Sciatic nerve (tissue), 2 donors: ENCODE data around the gene MORF4L1. TPM values are rescaled to one million over a fixed set of nuclear protein-coding genes. Genes with fewer than 3 reads are reported as not detected.
"Not testable (repeated sequence)": the region's sequence is repeated elsewhere in the genome, so short reads cannot be mapped to it uniquely, and the experiment has no call there.

Experiments
- ATAC-seq: fragments of 200-7000 bp; cut with Tn5 transposase; one replicate; pipeline ENCODE4 v1.9.1; 2020; ENCODE audit warnings: mild to moderate bottlenecking, moderate library complexity
- DNase-seq: peaks from one replicate; pipeline ENCODE4 v3.0.0-alpha.2; 2020; ENCODE audit warnings: low spot score
- intact Hi-C: fragments of 100-400 bp; cut with DNase I; formaldehyde crosslinking; loops from one replicate; pipeline ENCODE4 v1.14.2; 2022
- total RNA-seq: library from RNA; stranded (reverse); fragmentation: NEBNext Ultra II Directional; extraction: Animal tissue kit (Norgen Biotek cat#: 25700); gene quantifications from one replicate; pipeline ENCODE4 v1.2.1, GENCODE V29; 2021
- donor health status: DM: no; HTN: no; CAD: no.
- donor health status: DM: no; HTN: no; CAD: no.

The MORF4L1 gene
- total RNA-seq, 1 donor from 2014 or later = 342 TPM

DNA sequence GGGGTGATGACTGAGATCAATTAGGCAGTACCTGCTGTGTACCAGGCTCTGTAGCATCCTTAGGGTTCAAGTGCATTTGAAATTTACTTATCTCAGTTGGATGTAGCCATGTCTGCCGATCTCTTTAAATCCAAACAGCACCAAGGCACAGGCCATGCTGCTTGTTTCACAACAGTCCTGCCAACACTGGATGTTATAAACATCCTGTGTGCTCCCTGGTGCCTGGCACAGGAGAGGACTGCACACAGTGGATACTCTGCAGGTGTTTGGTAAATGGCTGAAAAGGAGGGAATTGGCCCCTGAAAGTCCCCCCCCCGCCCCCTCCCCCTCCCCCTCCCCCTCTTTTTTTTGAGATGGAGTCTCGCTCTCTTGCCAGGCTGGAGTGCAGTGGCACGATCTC, 45.2 kb downstream of the MORF4L1 start:
- DNase-seq = no peak
- ATAC-seq = no peak
- intact Hi-C loops = no loop called here

- intact Hi-C loops = no loop called here
- ATAC-seq (no peak), DNase-seq (peak; percentile 46)
These were observed 48.8 kb downstream of the MORF4L1 start for GRCh38 chr15:78921517-78921916.

- intact Hi-C loops = no loop called here
- peak; percentile 34 for ATAC-seq
- peak; percentile 60 for DNase-seq
These were observed 49.2 kb downstream of the MORF4L1 start for GRCh38 chr15:78921940-78922339.

- DNase-seq (peak; percentile 55), ATAC-seq (no peak)
- intact Hi-C loops = no loop called here
These were observed 49.8 kb downstream of the MORF4L1 start for GRCh38 chr15:78922527-78922926.

DNA sequence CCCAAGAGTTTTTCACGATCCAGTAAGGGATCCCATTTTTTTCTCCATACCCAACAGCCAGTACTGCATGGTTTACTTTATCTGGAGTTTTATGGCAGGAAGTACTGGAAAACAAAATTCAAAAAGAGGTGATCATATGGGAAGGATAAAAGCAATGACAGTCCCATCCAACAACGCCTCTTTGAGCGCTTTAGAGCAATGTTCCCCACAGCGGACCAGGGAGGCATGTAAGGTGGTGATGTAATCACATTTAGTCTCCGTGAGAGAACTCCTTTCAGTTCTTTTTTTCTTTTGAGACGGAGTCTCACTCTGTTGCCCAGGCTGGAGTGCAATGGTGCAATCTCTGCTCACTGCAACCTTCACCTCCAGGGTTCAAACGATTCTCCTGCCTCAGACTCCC, 50.3 kb downstream of the MORF4L1 start:
- DNase-seq = no peak
- ATAC-seq = no peak

DNA sequence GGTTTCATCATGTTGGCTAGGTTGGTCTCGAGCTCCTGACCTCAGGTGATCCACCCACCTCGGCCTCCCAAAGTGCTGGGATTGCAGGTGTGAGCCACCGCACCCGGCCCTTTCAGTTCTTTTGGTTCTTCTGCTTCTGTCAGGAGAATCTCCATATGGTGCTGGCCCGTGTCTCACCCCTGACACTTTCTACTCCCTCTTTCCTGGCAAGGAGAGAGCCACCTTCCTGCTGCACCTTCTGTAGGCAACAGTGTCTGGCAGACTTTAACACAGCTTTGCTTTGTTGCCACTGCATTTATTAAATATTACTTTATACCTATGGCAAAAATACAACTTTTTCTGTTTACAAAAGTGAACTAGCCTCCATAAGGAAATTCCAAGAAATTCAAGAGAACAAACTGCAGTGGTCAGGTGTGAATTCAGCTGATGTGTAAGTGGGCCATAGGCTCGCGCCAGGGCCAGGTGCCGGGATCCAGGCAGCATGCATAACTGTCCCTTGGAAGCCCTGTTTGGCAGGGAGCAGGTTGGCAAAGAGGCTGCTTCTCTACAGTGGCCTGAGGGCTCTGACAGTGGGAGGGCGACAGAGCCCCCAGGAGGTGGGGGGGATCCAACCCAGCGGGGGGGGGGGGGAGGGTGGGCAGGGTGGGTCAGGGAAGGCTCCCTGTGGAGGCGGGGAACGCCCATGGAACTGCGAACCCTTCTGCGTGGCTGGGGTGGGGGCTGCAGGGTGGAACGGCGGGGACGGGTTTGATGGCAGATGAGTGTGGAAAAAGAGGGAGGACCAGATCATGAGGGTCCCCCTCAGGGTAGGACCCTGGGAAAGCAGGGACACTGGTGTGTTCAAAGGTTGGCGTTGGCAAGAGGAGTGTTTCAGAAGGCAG, 51.0 kb downstream of the MORF4L1 start:
- intact Hi-C loops = no loop called here
- ATAC-seq (no peak), DNase-seq (peak; percentile 55)

More for the DNA sequence above, 50.3 kb downstream of the MORF4L1 start:
- intact Hi-C loops = no loop called here

DNA sequence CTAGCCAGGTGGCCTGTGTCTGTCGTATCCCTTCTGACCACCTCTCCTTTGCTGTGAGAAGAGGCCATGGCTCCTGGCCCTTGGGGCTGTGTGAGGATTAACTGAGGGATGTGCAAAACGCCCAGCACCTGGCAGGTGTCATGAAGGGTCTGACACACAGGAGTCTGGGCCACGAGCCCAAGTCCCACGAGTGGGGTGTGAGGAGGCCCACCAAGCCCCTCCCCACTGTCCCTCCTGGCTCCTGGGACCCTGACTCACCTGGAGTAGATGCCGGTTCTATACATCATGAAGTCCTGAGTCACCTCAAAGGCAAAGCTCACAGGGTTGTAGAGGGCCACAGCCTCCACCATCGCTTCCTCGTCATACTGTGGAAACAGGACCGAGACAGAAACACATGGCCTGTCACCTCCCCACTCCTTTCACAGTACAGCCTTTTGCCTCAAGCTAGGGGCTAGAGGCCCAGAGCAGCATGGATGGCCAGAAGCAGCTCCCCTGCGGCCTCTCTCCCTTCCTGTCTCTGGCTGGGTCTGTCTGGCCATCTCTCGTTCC, 52.5 kb downstream of the MORF4L1 start:
- intact Hi-C loops = no loop called here
- no peak for ATAC-seq

DNA sequence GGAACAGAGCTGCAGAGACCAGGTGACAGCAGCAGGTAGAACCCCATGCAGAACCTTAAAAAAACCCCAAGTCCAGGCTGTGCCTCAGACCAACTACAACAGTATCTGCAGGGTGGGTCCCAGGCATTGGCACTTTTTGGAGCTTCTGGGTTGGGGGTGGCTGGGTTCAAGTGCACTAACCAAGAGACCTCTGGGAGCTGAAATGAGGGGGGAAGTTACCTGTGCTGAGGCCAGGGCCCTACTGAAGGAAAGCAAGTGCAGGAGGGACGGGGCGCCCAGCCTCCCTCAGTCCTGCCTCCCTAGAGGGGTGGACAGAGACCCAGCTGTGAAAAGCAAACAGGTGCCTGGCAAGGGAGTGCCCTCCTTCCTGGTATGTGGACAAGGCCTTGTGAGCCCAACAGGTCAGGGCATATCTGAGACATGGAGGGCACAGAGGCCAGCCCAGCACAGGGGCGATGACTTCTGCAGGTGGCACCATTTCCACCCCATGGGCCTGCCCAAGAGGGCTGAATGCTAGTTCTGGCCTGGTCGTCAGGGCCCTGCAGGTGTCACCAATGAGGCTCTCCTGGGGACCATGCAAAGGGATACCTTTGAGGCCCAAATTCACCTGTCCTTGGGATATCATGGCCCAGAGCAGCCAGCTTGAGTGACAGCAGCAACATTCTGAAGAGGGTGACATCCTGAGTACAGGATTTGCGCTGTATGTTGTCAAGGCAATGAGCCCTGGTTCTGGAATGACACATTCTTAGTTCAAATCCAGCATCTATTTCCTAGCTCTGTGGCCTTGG, 53.5 kb downstream of the MORF4L1 start:
- no peak for ATAC-seq
- intact Hi-C loops = no loop called here
- no peak for DNase-seq

More for the DNA sequence above, 52.5 kb downstream of the MORF4L1 start:
- no peak for DNase-seq

GRCh38 chr15:78927077-78927790, 54.5 kb downstream of the MORF4L1 start:
- ATAC-seq = no peak

DNA sequence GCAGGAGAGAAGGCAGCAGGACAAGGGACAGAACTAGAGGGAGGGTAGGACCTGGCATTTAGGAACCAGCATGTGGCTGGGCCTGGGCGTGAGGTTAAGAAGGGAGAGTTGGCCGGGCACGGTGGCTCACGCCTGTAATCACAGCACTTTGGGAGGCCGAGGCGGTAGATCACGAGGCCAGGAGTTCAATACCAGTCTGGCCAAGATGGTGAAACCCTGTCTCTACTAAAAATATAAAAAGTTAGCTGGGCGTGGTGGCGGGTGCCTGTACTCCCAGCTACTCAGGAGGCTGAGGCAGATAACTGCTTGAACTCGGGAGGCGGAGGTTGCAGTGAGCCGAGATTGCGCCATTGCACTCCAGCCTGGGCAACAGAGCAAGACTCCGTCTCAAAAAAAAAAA, 55.5 kb downstream of the MORF4L1 start:
- ATAC-seq, intact Hi-C loops, DNase-seq: not testable (repeated sequence)

More at GRCh38 chr15:78927077-78927790, 54.5 kb downstream of the MORF4L1 start:
- DNase-seq = peak; percentile 57
- intact Hi-C loops = no loop called here

GRCh38 chr15:78928616-78929093, 56.0 kb downstream of the MORF4L1 start:
- intact Hi-C loops = no loop called here
- ATAC-seq = no peak
- DNase-seq = peak; percentile 53

- DNase-seq = no peak
- intact Hi-C loops = no loop called here
These were observed 57.0 kb downstream of the MORF4L1 start for GRCh38 chr15:78929536-78930264.

DNA sequence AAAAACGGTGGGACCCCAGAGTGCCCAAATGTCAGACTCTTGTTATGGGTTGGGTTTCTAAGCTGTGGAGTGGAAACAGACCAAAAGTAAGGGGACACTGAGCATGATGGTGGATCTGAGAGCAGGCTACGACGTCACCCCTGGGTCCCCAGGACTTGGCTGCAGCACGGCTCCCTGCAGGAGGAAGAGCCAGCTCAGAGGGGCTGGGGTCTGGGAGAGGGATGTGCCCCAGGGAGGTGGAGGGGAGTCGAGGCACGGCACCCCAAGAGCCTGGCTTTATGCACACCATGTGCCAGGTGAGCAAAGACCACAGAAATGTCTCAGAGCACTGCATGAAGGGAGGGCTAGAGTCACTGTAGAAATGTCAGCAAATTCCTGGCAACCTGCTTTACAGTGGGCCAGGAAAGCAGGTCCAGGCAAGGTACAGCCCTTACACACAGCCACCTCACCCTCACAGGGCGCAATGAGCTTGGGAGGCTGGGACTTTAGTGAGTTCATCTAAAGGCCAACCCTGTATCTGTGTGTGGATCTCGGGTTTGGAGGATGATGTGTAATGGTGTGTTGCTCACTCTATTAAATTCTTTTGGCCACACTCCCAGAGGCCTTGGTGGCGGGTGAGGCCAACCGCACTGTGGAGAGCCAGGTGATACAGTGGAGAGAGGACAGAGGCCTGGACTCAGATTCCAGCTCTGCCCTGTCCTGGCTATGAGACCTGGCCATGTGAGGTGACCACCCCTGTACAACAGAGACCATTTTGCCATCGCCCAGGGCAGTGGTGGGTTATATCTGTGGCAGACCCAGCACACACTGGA, 58.1 kb downstream of the MORF4L1 start:
- intact Hi-C loops = no loop called here
- DNase-seq = no peak

More at GRCh38 chr15:78929536-78930264, 57.0 kb downstream of the MORF4L1 start:
- no peak for ATAC-seq

GRCh38 chr15:78931439-78932257, 59.0 kb downstream of the MORF4L1 start:
- intact Hi-C loops = no loop called here
- DNase-seq (no peak), ATAC-seq (peak; percentile 10)

More for the DNA sequence above, 58.1 kb downstream of the MORF4L1 start:
- ATAC-seq = peak; percentile 41

- DNase-seq (no peak), ATAC-seq (no peak)
- intact Hi-C loops = no loop called here
These were observed 59.6 kb downstream of the MORF4L1 start for GRCh38 chr15:78932258-78932808.

- ATAC-seq (no peak), DNase-seq (no peak)
- intact Hi-C loops = no loop called here
These were observed 60.6 kb downstream of the MORF4L1 start for GRCh38 chr15:78933187-78933822.
